Smooth muscle cell (in vitro differentiated cells): ENCODE data around the gene SUB1. TPM values are rescaled to one million over a fixed set of nuclear protein-coding genes. Genes with fewer than 3 reads are reported as not detected.

Experiments
- DNase-seq: peaks from one replicate; lab custom pipeline; 2025; ENCODE audit not compliant: unreplicated experiment; lab: John Stamatoyannopoulos, UW
- H2AFZ ChIP-seq: fragments of 200-600 bp; sonication (generic); 2 replicates; pipeline ENCODE4 v1.6.0; 2016; ENCODE audit warnings: antibody characterized with exemption, low read depth, mild to moderate bottlenecking
- H3F3A ChIP-seq: fragments of 200-600 bp; sonication (generic); 2 replicates; pipeline ENCODE4 v1.6.0; 2017; ENCODE audit warnings: antibody characterized with exemption, low read depth
- H3K27ac ChIP-seq: fragments of 200-600 bp; sonication (generic); 2 replicates; pipeline ENCODE4 v1.5.1; 2016; ENCODE audit warnings: low read depth, mild to moderate bottlenecking
- H3K27me3 ChIP-seq: fragments of 200-600 bp; sonication (generic); 2 replicates; pipeline ENCODE4 v1.6.1; 2016; ENCODE audit warnings: low read depth, mild to moderate bottlenecking
- H3K36me3 ChIP-seq: fragments of 200-600 bp; sonication (generic); 2 replicates; pipeline ENCODE4 v1.5.1; 2016; ENCODE audit warnings: low read depth
- H3K4me1 ChIP-seq: fragments of 200-600 bp; sonication (generic); 2 replicates; pipeline ENCODE4 v1.5.1; 2016; ENCODE audit warnings: low read depth
- H3K4me2 ChIP-seq: fragments of 200-600 bp; sonication (generic); 2 replicates; pipeline ENCODE4 v1.6.0; 2016; ENCODE audit warnings: mild to moderate bottlenecking
- H3K4me3 ChIP-seq: fragments of 200-600 bp; sonication (generic); 2 replicates; pipeline ENCODE4 v1.5.1; 2016; ENCODE audit warnings: mild to moderate bottlenecking
- H3K79me2 ChIP-seq: fragments of 200-600 bp; sonication (generic); 2 replicates; pipeline ENCODE4 v1.6.0; 2016; ENCODE audit warnings: low read depth, mild to moderate bottlenecking
- H3K9ac ChIP-seq: fragments of 200-600 bp; sonication (generic); 2 replicates; pipeline ENCODE4 v1.6.0; 2016; ENCODE audit warnings: low read depth
- H3K9me3 ChIP-seq: fragments of 200-600 bp; sonication (generic); replicated peaks from 2 replicates; pipeline ENCODE4 v1.5.1; 2016; ENCODE audit warnings: low read depth
- H4K20me1 ChIP-seq: fragments of 200-600 bp; sonication (generic); 2 replicates; pipeline ENCODE4 v1.6.0; 2016; ENCODE audit warnings: low read depth
- WGBS: methylation state at CpG from one replicate; pipeline ENCODE4 v1.1.7; 2016; ENCODE audit warnings: low lambda C conversion rate; 5-methylcytosine and 5-hydroxymethylcytosine counted together
- polyA plus RNA-seq: library from polyadenylated mRNA; unstranded; fragments of >200 nt; fragmentation: Nextera tagmentation; extraction: Ambion mirVana; gene quantifications from 2 replicates; pipeline ENCODE4 v1.2.1, GENCODE V29; 2016
- total RNA-seq: library from RNA; depleted of rRNA; stranded (reverse); fragments of >200 nt; gene quantifications from 2 replicates; pipeline ENCODE4 v1.2.3, GENCODE V29; 2014
- TF ChIP-seq, protein P1 (sequence below): fragments of 200-600 bp; sonication (generic); IDR thresholded peaks from 2 replicates; pipeline ENCODE4 v1.5.1; 2017; ENCODE audit warnings: borderline replicate concordance, mild to moderate bottlenecking, antibody characterized with exemption; ENCODE audit not compliant: insufficient read depth, poor library complexity, severe bottlenecking

Gene SUB1
- total and polyA plus RNA-seq, 2 experiments from 2014 or later, result 321 to 466 TPM

DNA sequence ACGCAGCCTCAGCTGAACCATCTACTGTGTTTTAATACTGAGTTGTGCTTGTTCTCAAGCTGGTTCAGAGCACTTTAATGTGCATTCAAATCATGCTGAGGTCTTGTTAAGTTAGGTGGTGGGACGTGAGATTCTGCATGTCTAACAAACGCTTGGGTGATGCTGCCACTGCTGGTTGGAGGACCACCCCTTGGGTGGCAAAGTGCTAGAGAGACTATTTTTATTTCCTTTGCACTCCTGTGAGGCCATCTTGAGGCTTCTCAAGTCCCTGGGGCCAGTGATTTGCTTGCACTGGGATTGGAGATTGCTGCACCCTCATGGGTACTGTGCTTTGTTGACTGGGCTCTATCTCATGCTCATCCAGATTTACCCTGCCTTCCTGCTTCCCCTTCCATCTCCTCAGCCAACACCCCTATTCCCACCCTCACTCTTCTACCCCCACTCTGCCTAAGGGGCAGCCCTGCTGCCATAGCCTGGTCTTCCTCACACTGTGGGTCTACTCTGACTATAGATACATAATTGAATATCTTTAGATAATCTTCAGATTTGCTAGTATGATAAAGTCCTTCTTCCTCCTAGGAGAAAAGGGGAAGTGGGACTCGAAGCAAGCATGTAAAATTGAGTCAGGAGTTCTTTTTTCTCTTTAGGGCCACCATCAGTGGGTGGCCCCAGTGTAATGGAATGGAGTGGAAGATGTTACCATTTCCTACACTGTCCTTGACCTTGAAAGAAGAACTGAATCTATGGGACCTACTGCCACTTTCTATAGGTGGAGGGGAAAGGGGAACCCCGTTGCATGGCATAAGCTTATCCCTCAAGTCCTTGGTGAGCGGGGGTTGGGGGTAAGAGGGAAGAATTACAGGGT lies 45.1 kb upstream of the SUB1 start:
- TF ChIP-seq, protein P1, sequence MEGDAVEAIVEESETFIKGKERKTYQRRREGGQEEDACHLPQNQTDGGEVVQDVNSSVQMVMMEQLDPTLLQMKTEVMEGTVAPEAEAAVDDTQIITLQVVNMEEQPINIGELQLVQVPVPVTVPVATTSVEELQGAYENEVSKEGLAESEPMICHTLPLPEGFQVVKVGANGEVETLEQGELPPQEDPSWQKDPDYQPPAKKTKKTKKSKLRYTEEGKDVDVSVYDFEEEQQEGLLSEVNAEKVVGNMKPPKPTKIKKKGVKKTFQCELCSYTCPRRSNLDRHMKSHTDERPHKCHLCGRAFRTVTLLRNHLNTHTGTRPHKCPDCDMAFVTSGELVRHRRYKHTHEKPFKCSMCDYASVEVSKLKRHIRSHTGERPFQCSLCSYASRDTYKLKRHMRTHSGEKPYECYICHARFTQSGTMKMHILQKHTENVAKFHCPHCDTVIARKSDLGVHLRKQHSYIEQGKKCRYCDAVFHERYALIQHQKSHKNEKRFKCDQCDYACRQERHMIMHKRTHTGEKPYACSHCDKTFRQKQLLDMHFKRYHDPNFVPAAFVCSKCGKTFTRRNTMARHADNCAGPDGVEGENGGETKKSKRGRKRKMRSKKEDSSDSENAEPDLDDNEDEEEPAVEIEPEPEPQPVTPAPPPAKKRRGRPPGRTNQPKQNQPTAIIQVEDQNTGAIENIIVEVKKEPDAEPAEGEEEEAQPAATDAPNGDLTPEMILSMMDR, result no peak
- H3K9ac ChIP-seq, result no peak overlapping the region
- 93% methylated on average over 6 of the region's 6 CpGs for WGBS

GRCh38 chr5:32541241-32541640 lies 44.1 kb upstream of the SUB1 start:
- Histone ChIP-seq H3K9me3 (no peaks in the 10 kb centered on the region), H3K79me2 (no peaks in the 10 kb centered on the region), H3K36me3 (no peaks in the 10 kb centered on the region), H3K9ac (no peak overlapping the region), H3K4me1 (no peaks in the 10 kb centered on the region), H3K27ac (no peak overlapping the region), H3F3A (no peaks in the 10 kb centered on the region), H3K27me3 (no peaks in the 10 kb centered on the region), H3K4me2 (no peak overlapping the region), H3K4me3 (no peak overlapping the region), H4K20me1 (no peaks in the 10 kb centered on the region), H2AFZ (no peak overlapping the region)
- TF ChIP-seq, protein P1, result no peak
- no peak for DNase-seq
- WGBS, result 97% methylated on average over 4 of the region's 4 CpGs

More for the DNA sequence above, 45.1 kb upstream of the SUB1 start:
- no peak overlapping the region for H2AFZ ChIP-seq
- H3F3A ChIP-seq, result no peaks in the 10 kb centered on the region
- no peaks in the 10 kb centered on the region for H3K4me1 ChIP-seq
- no peak overlapping the region for H3K27ac ChIP-seq
- no peaks in the 10 kb centered on the region for H3K9me3 ChIP-seq
- no peaks in the 10 kb centered on the region for H3K27me3 ChIP-seq
- H4K20me1 ChIP-seq, result no peaks in the 10 kb centered on the region
- no peak overlapping the region for H3K4me2 ChIP-seq
- no peaks in the 10 kb centered on the region for H3K79me2 ChIP-seq
- no peak overlapping the region for H3K4me3 ChIP-seq
- no peaks in the 10 kb centered on the region for H3K36me3 ChIP-seq
- no peak for DNase-seq

- Histone ChIP-seq H3K9ac (no peak overlapping the region), H2AFZ (no peak overlapping the region), H3K4me1 (no peaks in the 10 kb centered on the region), H3K4me2 (no peak overlapping the region), H3K79me2 (no peaks in the 10 kb centered on the region), H3K27me3 (no peaks in the 10 kb centered on the region), H3K4me3 (no peak overlapping the region), H3K27ac (no peak overlapping the region), H4K20me1 (no peaks in the 10 kb centered on the region), H3K36me3 (no peaks in the 10 kb centered on the region), H3K9me3 (no peaks in the 10 kb centered on the region), H3F3A (no peaks in the 10 kb centered on the region)
- WGBS, result 67% methylated on average over 10 of the region's 10 CpGs
- DNase-seq, result no peak
- TF ChIP-seq, protein P1, result no peak
These were observed 42.9 kb upstream of the SUB1 start for GRCh38 chr5:32542216-32543059.
